ENCODE measurements around the gene PUDP. TPM values are rescaled to one million over a fixed set of nuclear protein-coding genes. Genes with fewer than 3 reads are reported as not detected.
A peak's percentile ranks its signal among the peaks of the same experiment; 100 is the strongest.

Gene PUDP
- total and polyA plus RNA-seq, 2 experiments from 2014 or later = 4.0 to 11.6 TPM

DNA sequence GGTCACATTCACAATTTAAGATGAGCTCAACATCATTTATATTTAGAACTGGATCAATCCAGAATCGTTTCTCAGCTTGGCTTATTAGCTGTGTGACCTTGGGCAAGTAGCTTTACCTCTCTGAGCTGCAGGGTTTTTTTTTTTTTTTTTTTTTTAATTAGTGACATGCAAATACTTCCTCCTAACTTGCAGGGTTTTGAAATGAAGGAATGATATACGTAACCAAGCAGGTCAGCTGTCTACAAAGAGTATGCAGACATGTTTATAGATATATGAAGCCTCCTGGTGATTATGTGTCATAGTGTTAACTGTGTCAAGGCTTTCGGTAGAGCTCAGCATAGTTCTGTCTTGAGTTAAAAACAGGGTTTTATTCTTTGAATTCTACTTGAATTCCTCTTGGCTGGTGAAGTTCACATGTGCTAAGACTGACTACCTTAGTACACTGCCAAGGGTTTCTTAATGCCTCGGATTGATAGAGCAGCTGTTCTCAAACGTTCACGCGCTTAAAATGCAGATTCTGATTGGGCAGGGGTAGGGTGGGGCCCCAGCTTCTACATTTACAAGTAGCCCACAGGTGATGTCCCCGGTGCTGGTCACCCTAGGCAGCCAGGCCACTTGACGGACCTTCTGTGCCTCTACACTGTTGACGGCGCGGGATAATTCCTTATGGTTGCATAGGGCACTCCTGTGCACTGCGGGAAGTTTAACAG, 1.1 kb downstream of the PUDP start:
- in situ Hi-C loops (cut with MboI) = loop anchor here (25.0 kb wide), 1 partner anchor 440 kb away; no protein-coding TSS in a partner anchor
- Histone ChIP-seq H3K79me2 (ENCODE audit: insufficient read depth) (peaks cover 25% of the 10 kb centered on the region), H3F3A (ENCODE audit: insufficient read depth) (peaks cover 9% of the 10 kb centered on the region; the same call in 1 of the 2 replicates), H3K9me2 (ENCODE audit: insufficient read depth) (no peaks in the 10 kb centered on the region), H3K27me3 (replicated peaks; ENCODE audit: insufficient read depth) (no peaks in the 10 kb centered on the region), H3K4me3 (peak overlapping the region; percentile 88), H3K4me1 (ENCODE audit: insufficient read depth) (peaks cover 10% of the 10 kb centered on the region), H2AFZ (peak overlapping the region; percentile 71), H4K20me1 (ENCODE audit: insufficient read depth) (no peaks in the 10 kb centered on the region), H3K9ac (peak overlapping the region; percentile 93), H3K4me2 (ENCODE audit: unreplicated experiment) (peak overlapping the region; percentile 93), H3K9me3 (ENCODE audit: low read depth) (no peaks in the 10 kb centered on the region), H3K36me3 (ENCODE audit: low read depth) (no peaks in the 10 kb centered on the region), H3K27ac (peak overlapping the region; percentile 85)
- WGBS, 2 experiments (ENCODE audit: low coverage in 1 of 2, low lambda C conversion rate in 2 of 2, missing lambda C conversion rate in 2 of 2) = 24 to 26% methylated on average over 6 to 7 of the region's 13 CpGs
- DNase-seq = peak; percentile 36
- TF ChIP-seq EZH2 (IDR thresholded peaks at IDR 0.05; ENCODE audit: insufficient read depth, poor library complexity, severe bottlenecking) (no peak), EZH2phosphoT487 (IDR thresholded peaks at IDR 0.05; ENCODE audit: insufficient read depth, low read depth) (no peak)

- Histone ChIP-seq H3F3A (ENCODE audit: insufficient read depth) (peaks cover 9% of the 10 kb centered on the region; the same call in 1 of the 2 replicates), H3K4me2 (ENCODE audit: unreplicated experiment) (peak overlapping the region; percentile 42), H3K9ac (no peak overlapping the region), H3K27me3 (replicated peaks; ENCODE audit: insufficient read depth) (no peaks in the 10 kb centered on the region), H4K20me1 (ENCODE audit: insufficient read depth) (no peaks in the 10 kb centered on the region), H3K36me3 (ENCODE audit: low read depth) (no peaks in the 10 kb centered on the region), H3K27ac (0 out of 2 replicates have a peak overlapping the region, but pooled peaks have one; percentile 8), H3K79me2 (ENCODE audit: insufficient read depth) (peaks cover 25% of the 10 kb centered on the region), H3K4me3 (peak overlapping the region; percentile 34; the same call in 1 of the 2 replicates), H3K4me1 (ENCODE audit: insufficient read depth) (peaks cover 10% of the 10 kb centered on the region), H3K9me2 (ENCODE audit: insufficient read depth) (no peaks in the 10 kb centered on the region), H2AFZ (no peak overlapping the region), H3K9me3 (ENCODE audit: low read depth) (no peaks in the 10 kb centered on the region)
- TF ChIP-seq EZH2 (IDR thresholded peaks at IDR 0.05; ENCODE audit: insufficient read depth, poor library complexity, severe bottlenecking) (no peak), EZH2phosphoT487 (IDR thresholded peaks at IDR 0.05; ENCODE audit: insufficient read depth, low read depth) (no peak)
- peak; percentile 29 for DNase-seq
- 38 to 39% methylated on average over 3 of the region's 3 CpGs for WGBS, 2 experiments (ENCODE audit: low coverage in 1 of 2, low lambda C conversion rate in 2 of 2, missing lambda C conversion rate in 2 of 2)
- in situ Hi-C loops (cut with MboI) = loop anchor here (25.0 kb wide), 1 partner anchor 441 kb away; no protein-coding TSS in a partner anchor
Measured at GRCh38 chrX:7146020-7146702, 1.8 kb downstream of the PUDP start.

DNA sequence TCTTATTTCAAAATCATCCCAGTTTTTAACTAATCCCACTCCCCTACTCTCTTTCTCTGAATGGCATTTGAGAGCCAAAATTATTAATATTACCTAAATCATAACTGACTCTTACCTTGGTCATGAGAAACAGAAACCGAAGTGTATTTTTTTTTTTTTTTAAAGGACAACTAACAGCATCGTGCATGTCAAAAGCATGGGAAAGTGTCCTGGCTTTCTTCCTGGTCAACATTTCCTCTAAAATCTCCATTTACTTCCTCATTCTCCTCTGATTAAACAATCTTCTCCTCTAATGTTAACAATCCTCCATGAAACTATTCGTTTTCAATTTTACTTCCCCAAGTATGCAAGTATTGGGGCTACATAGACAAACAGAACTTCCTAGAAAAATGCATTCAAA, 2.5 kb downstream of the PUDP start:
- Histone ChIP-seq H3K36me3 (ENCODE audit: low read depth) (no peaks in the 10 kb centered on the region), H3F3A (ENCODE audit: insufficient read depth) (peaks cover 9% of the 10 kb centered on the region; the same call in 1 of the 2 replicates), H3K4me2 (ENCODE audit: unreplicated experiment) (no peak overlapping the region), H3K4me1 (ENCODE audit: insufficient read depth) (peaks cover 10% of the 10 kb centered on the region), H3K9ac (no peak overlapping the region), H3K27ac (0 out of 2 replicates have a peak overlapping the region, but pooled peaks have one; percentile 8), H3K79me2 (ENCODE audit: insufficient read depth) (peaks cover 25% of the 10 kb centered on the region), H3K4me3 (peak overlapping the region; percentile 34; the same call in 1 of the 2 replicates), H3K27me3 (replicated peaks; ENCODE audit: insufficient read depth) (no peaks in the 10 kb centered on the region), H4K20me1 (ENCODE audit: insufficient read depth) (no peaks in the 10 kb centered on the region), H2AFZ (no peak overlapping the region), H3K9me2 (ENCODE audit: insufficient read depth) (no peaks in the 10 kb centered on the region), H3K9me3 (ENCODE audit: low read depth) (no peaks in the 10 kb centered on the region)
- in situ Hi-C loops (cut with MboI) = loop anchor here (25.0 kb wide), 1 partner anchor 442 kb away; no protein-coding TSS in a partner anchor
- peak; percentile 26 for DNase-seq
- TF ChIP-seq EZH2 (IDR thresholded peaks at IDR 0.05; ENCODE audit: insufficient read depth, poor library complexity, severe bottlenecking) = no peak
- no peak for TF ChIP-seq EZH2phosphoT487 (IDR thresholded peaks at IDR 0.05; ENCODE audit: insufficient read depth, low read depth)
- whole genome bisulfite sequencing, 2 experiments (ENCODE audit: low coverage in 1 of 2, low lambda C conversion rate in 2 of 2, missing lambda C conversion rate in 2 of 2) = 13% methylated on average over 3 of the region's 3 CpGs

DNA sequence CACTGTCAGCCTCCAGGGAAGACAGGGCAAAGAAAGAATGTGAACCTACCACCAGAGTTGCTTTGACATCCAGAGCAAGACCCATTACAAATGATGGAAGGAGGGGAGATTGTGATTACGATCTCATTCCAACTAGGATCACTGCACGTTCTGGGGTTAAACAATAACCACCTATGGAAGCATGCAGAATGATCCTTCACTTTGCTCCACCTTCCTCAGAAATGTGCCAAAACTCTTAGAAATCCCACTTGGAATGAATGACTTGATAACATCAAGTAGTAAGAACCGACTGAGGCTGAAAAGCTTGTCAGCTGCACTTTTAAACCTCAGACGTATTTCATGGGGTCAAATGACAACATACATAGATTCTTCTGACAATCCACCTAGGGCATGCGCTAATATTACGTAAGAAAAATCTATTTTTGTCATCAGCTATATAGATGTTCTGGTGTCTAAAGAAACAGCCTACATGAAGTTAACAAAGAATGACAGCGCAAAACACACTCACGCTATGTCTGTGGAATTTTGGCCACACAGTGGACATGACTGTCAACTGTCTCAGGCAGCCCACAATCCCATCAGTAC, 3.9 kb downstream of the PUDP start:
- Histone ChIP-seq H3K4me3 (no peak overlapping the region), H3K27me3 (replicated peaks; ENCODE audit: insufficient read depth) (no peaks in the 10 kb centered on the region), H3K27ac (no peak overlapping the region), H3K9me2 (ENCODE audit: insufficient read depth) (no peaks in the 10 kb centered on the region), H2AFZ (no peak overlapping the region), H3K4me2 (ENCODE audit: unreplicated experiment) (no peak overlapping the region), H3K36me3 (ENCODE audit: low read depth) (no peaks in the 10 kb centered on the region), H4K20me1 (ENCODE audit: insufficient read depth) (no peaks in the 10 kb centered on the region), H3K4me1 (ENCODE audit: insufficient read depth) (peaks cover 16% of the 10 kb centered on the region), H3K9me3 (ENCODE audit: low read depth) (no peaks in the 10 kb centered on the region), H3K9ac (no peak overlapping the region), H3F3A (ENCODE audit: insufficient read depth) (peaks cover 19% of the 10 kb centered on the region; the same call in 1 of the 2 replicates), H3K79me2 (ENCODE audit: insufficient read depth) (peaks cover 25% of the 10 kb centered on the region)
- TF ChIP-seq EZH2phosphoT487 (IDR thresholded peaks at IDR 0.05; ENCODE audit: insufficient read depth, low read depth) (no peak), EZH2 (IDR thresholded peaks at IDR 0.05; ENCODE audit: insufficient read depth, poor library complexity, severe bottlenecking) (no peak)
- 86 to 90% methylated on average over 8 of the region's 8 CpGs for whole genome bisulfite sequencing, 2 experiments (ENCODE audit: low coverage in 1 of 2, low lambda C conversion rate in 2 of 2, missing lambda C conversion rate in 2 of 2)
- DNase-seq = no peak
- in situ Hi-C loops (cut with MboI) = loop anchor here (25.0 kb wide), 1 partner anchor 443 kb away; no protein-coding TSS in a partner anchor
